GM12878 (cell line): ENCODE data around the gene CNTNAP2. TPM values are rescaled to one million over a fixed set of nuclear protein-coding genes. Genes with fewer than 3 reads are reported as not detected.
"Not testable (repeated sequence)": the region's sequence is repeated elsewhere in the genome, so short reads cannot be mapped to it uniquely, and the experiment has no call there.

Source experiments
- ATAC-seq: fragments of 200-7000 bp; cut with Tn5 transposase; 3 replicates; pipeline ENCODE4 v1.9.1; 2020; ENCODE audit warnings: mild to moderate bottlenecking, moderate library complexity
- BruUV-seq: library from RNA; stranded (reverse); fragments of 400-500 nt; replicated peaks from 2 replicates; lab custom pipeline; 2021; lab: Mats Ljungman, UMichigan
- CTCF ChIA-PET: fragments of 300-600 bp; sonication (Branson Sonifier 250); formaldehyde crosslinking; extraction: SDS; loops from one replicate; lab custom pipeline; 2021; ENCODE audit warnings: inconsistent platforms; lab: Yijun Ruan, JAX
- POLR2A ChIA-PET: fragments of 350-600 bp; formaldehyde crosslinking; extraction: SDS; loops from one replicate; lab custom pipeline; 2021; ENCODE audit warnings: inconsistent platforms; lab: Charles Lee
- RAD21 ChIA-PET: fragments of 300-600 bp; sonication (Branson Sonifier 250); formaldehyde crosslinking; loops from one replicate; lab custom pipeline; 2023; ENCODE audit warnings: antibody characterized with exemption; ENCODE audit not compliant: unreplicated experiment; lab: Charles Lee
- SMC1A ChIA-PET: fragments of 300-600 bp; sonication (Branson Sonifier 250); formaldehyde crosslinking; loops from one replicate; lab custom pipeline; 2023; ENCODE audit not compliant: unreplicated experiment, uncharacterized antibody; lab: Charles Lee
- DNase-seq: peaks from one replicate; pipeline ENCODE4 v3.0.0-alpha.2; 2011; ENCODE audit warnings: low read depth, low spot score
- FAIRE-seq: peaks from 3 replicates; lab custom pipeline; 2011; peaks lifted over from hg19 to GRCh38; lab: Jason Lieb, UNC
- H2AFZ ChIP-seq: 2 replicates; pipeline ENCODE4 v1.6.0; 2011; ENCODE audit warnings: low read depth, low read length, control low read depth; ENCODE audit not compliant: control insufficient read depth
- H3K27ac ChIP-seq: 2 replicates; pipeline ENCODE4 v1.5.1; 2011; ENCODE audit warnings: control low read depth; ENCODE audit not compliant: control insufficient read depth, insufficient read depth
- H3K27me3 ChIP-seq, 2 experiments: replicated peaks in 1 of 2; 2 replicates each; pipeline versions ENCODE4 v1.6.0 to v1.6.1; 2011; ENCODE audit warnings: low read length in 1 of 2; ENCODE audit not compliant: control insufficient read depth in 2 of 2, insufficient read depth in 2 of 2
- H3K36me3 ChIP-seq, 2 experiments: 2 replicates each; pipeline ENCODE4 v1.5.1; 2011; ENCODE audit warnings: low read length in 1 of 2; ENCODE audit not compliant: control insufficient read depth in 2 of 2, insufficient read depth in 2 of 2
- H3K4me1 ChIP-seq: 2 replicates; pipeline ENCODE4 v1.6.1; 2011; ENCODE audit warnings: mild to moderate bottlenecking, low read length, moderate library complexity, mixed read lengths; ENCODE audit not compliant: control insufficient read depth, insufficient read depth
- H3K4me2 ChIP-seq: 2 replicates; pipeline ENCODE4 v1.6.0; 2011; ENCODE audit warnings: control low read depth; ENCODE audit not compliant: control insufficient read depth, insufficient read depth
- H3K4me3 ChIP-seq: fragments of 200-600 bp; sonication (generic); 2 replicates; pipeline ENCODE4 v1.5.1; 2016
- H3K79me2 ChIP-seq: 2 replicates; pipeline ENCODE4 v1.6.0; 2011; ENCODE audit warnings: low read length; ENCODE audit not compliant: control insufficient read depth, insufficient read depth
- H3K9ac ChIP-seq: 2 replicates; pipeline ENCODE4 v1.8.0; 2011; ENCODE audit warnings: low read length, control low read depth, mixed read lengths; ENCODE audit not compliant: control insufficient read depth, insufficient read depth
- H3K9me3 ChIP-seq: replicated peaks from 3 replicates; pipeline ENCODE4 v1.5.1; 2011; ENCODE audit warnings: mild to moderate bottlenecking, low read length; ENCODE audit not compliant: control insufficient read depth, insufficient read depth
- H4K20me1 ChIP-seq: 2 replicates; pipeline ENCODE4 v1.6.0; 2011; ENCODE audit not compliant: control insufficient read depth, insufficient read depth
- CBX3 ChIP-seq: fragments of 200-600 bp; sonication (generic); IDR thresholded peaks from 2 replicates; pipeline ENCODE4 v1.6.1; 2016; ENCODE audit warnings: low read depth, borderline replicate concordance
- E2F4 ChIP-seq: IDR thresholded peaks from 2 replicates; pipeline ENCODE4 v1.6.1; 2012; ENCODE audit warnings: low read depth, low read length, improper control_type of control experiment
- GABPA ChIP-seq: IDR thresholded peaks from 2 replicates; pipeline ENCODE4 v1.6.1; 2014; ENCODE audit warnings: antibody characterized with exemption, low read depth, mild to moderate bottlenecking, inconsistent platforms
- NBN ChIP-seq: fragments of 450-650 bp; IDR thresholded peaks from 2 replicates; pipeline ENCODE4 v1.6.1; 2016
- POLR2AphosphoS2 ChIP-seq: IDR thresholded peaks from 2 replicates; pipeline ENCODE4 v1.6.1; 2011; ENCODE audit warnings: low read depth, mild to moderate bottlenecking, low read length, improper control_type of control experiment, moderate library complexity
- WGBS: methylation state at CpG from one replicate; pipeline ENCODE4 v1.1.6; 2016; ENCODE audit warnings: low lambda C conversion rate; ENCODE audit not compliant: insufficient replicate concordance, insufficient coverage; ENCODE audit errors: missing lambda C conversion rate; 5-methylcytosine and 5-hydroxymethylcytosine counted together
- in situ Hi-C: fragments of 300-500 bp; cut with MboI; formaldehyde crosslinking; loops from 9 replicates; pipeline ENCODE4 v1.14.3; 2018; ENCODE audit warnings: mixed read lengths
- intact Hi-C: fragments of 100-400 bp; cut with micrococcal nuclease; formaldehyde crosslinking; loops from one replicate; pipeline ENCODE4 v1.14.2; 2022; ENCODE audit not compliant: unreplicated experiment
- polyA plus RNA-seq, 11 experiments: library from polyadenylated mRNA; depleted of rRNA in 4 of 11; unstranded in 6 of 11; stranded (reverse) in 5 of 11; fragments of >200 nt; fragmentation: Nextera tagmentation in 4 of 11; fragmentation: Illumina TruSeq in 1 of 11; extraction: Ambion mirVana in 4 of 11; extraction: Trizol in 1 of 11; gene quantifications; 1 replicate in 1 of 11; 2 replicates in 10 of 11; pipeline versions ENCODE4 v1.2.1 to v1.2.3, GENCODE V29; 2011 to 2016; ENCODE audit warnings: inconsistent platforms in 2 of 11, missing spikeins in 2 of 11, low read depth in 1 of 11
- total RNA-seq, 4 experiments: library from RNA; depleted of rRNA in 3 of 4; stranded (reverse); fragments of >200 nt in 3 of 4; fragmentation: Illumina TruSeq in 1 of 4; extraction: Trizol in 1 of 4; gene quantifications; 2 replicates each; pipeline versions ENCODE4 v1.2.1 to v1.2.3, GENCODE V29; 2013 to 2021

CNTNAP2 gene
- total and polyA plus RNA-seq, 10 of the 15 experiments (the other 5 are each of a cell fraction or from before 2014, with no cell fraction given), result 0.03 to 0.08 (median 0.03) TPM; not detected in 7

GRCh38 chr7:147731311-147731710 lies 1614.7 kb downstream of the CNTNAP2 start:
- no peaks in the 10 kb centered on the region for H3K9me3 ChIP-seq
- H2AFZ ChIP-seq, result no peak overlapping the region
- H3K9ac ChIP-seq, result no peak overlapping the region
- no peaks in the 10 kb centered on the region for H3K79me2 ChIP-seq
- H3K27ac ChIP-seq, result no peak overlapping the region
- H3K27me3 ChIP-seq, result no peaks in the 10 kb centered on the region
- in situ Hi-C loops, result no loop called here
- ChIA-PET SMC1A (no interaction called here), RAD21 (no interaction called here)
- H3K4me2 ChIP-seq, result no peak overlapping the region
- no peaks in the 10 kb centered on the region for H3K4me1 ChIP-seq
- ATAC-seq, result no peak
- no peaks in the 10 kb centered on the region for H3K36me3 ChIP-seq
- no TSS peak for BruUV-seq
- TF ChIP-seq CBX3, result no peak
- TF ChIP-seq GABPA, result no peak
- no peak for TF ChIP-seq NBN
- TF ChIP-seq E2F4, result no peak
- no peak for TF ChIP-seq POLR2AphosphoS2
- TF ChIP-seq, all 136 proteins: peak for 0
- intact Hi-C loops, result no loop called here
- DNase-seq (no peak), FAIRE-seq (no peak)
- Histone ChIP-seq H3K4me3 (no peak overlapping the region), H4K20me1 (no peaks in the 10 kb centered on the region)
- WGBS, result 38% methylated on average over 2 of the region's 2 CpGs
- CTCF ChIA-PET, result no interaction called here
- POLR2A ChIA-PET, result no interaction called here

GRCh38 chr7:147737559-147738214 lies 1621.1 kb downstream of the CNTNAP2 start:
- H2AFZ ChIP-seq, H4K20me1 ChIP-seq, H3K4me2 ChIP-seq, BruUV-seq, SMC1A ChIA-PET, H3K4me1 ChIP-seq, H3K27me3 ChIP-seq, POLR2A ChIA-PET, in situ Hi-C loops, H3K27ac ChIP-seq, H3K36me3 ChIP-seq, FAIRE-seq, H3K9me3 ChIP-seq, DNase-seq, H3K9ac ChIP-seq, H3K79me2 ChIP-seq, RAD21 ChIA-PET, intact Hi-C loops, H3K4me3 ChIP-seq, ATAC-seq, CTCF ChIA-PET: not testable (repeated sequence)
- WGBS, result 52% methylated on average over 18 of the region's 18 CpGs
